Uterus (tissue), 4 donors: ENCODE measurements around the gene ZNF138. TPM values are rescaled to one million over a fixed set of nuclear protein-coding genes. Genes with fewer than 3 reads are reported as not detected.
"Not testable (repeated sequence)": the region's sequence is repeated elsewhere in the genome, so short reads cannot be mapped to it uniquely, and the experiment has no call there.

Experiments used
- DNase-seq, 2 donors: peaks; one replicate each; pipeline ENCODE4 v3.0.0-alpha.2; 2019 to 2020
- H3K27ac ChIP-seq, 2 donors: fragments of 200-600 bp; sonication (generic); 1 replicate in 1 of 2; 2 replicates in 1 of 2; pipeline ENCODE4 v1.5.1; 2016 to 2018
- H3K27me3 ChIP-seq, 2 donors: fragments of 200-600 bp; sonication (generic); one replicate each; pipeline ENCODE4 v1.5.1; 2018 to 2019; ENCODE audit warnings: control low read depth in 1 of 2
- H3K36me3 ChIP-seq, 2 donors: fragments of 200-600 bp; sonication (generic); one replicate each; pipeline ENCODE4 v1.5.1; 2019; ENCODE audit warnings: control low read depth in 1 of 2
- H3K4me1 ChIP-seq, 2 donors: fragments of 200-600 bp; sonication (generic); one replicate each; pipeline ENCODE4 v1.5.1; 2018 to 2019; ENCODE audit warnings: control low read depth in 1 of 2
- H3K4me3 ChIP-seq, 2 donors: fragments of 200-600 bp; sonication (generic); 1 replicate in 1 of 2; 2 replicates in 1 of 2; pipeline ENCODE4 v1.5.1; 2018 to 2019; ENCODE audit warnings: mild to moderate bottlenecking in 1 of 2
- H3K9me3 ChIP-seq, 2 donors: fragments of 200-600 bp; sonication (generic); one replicate each; pipeline ENCODE4 v1.5.1; 2019; ENCODE audit warnings: control low read depth in 1 of 2
- CTCF ChIP-seq, 4 experiments: fragments of 200-600 bp in 2 of 4; fragments of 450-650 bp in 2 of 4; sonication (generic) in 2 of 4; IDR thresholded peaks; one replicate each; pipeline ENCODE4 v1.5.1; 2016 to 2019; ENCODE audit warnings: antibody characterized with exemption in 4 of 4, mild to moderate bottlenecking in 2 of 4, moderate library complexity in 1 of 4
- POLR2A ChIP-seq, 2 donors: fragments of 450-650 bp; IDR thresholded peaks; one replicate each; pipeline ENCODE4 v1.6.1; 2016; ENCODE audit warnings: antibody characterized with exemption in 2 of 2, mild to moderate bottlenecking in 1 of 2, moderate library complexity in 1 of 2
- intact Hi-C: fragments of 100-400 bp; cut with DNase I; formaldehyde crosslinking; loops from one replicate; pipeline ENCODE4 v1.15.1; 2023; ENCODE audit warnings: low total_unique reads
- total RNA-seq, 4 donors: library from RNA; depleted of rRNA in 3 of 4; stranded (reverse); fragments of >200 nt in 3 of 4; gene quantifications; one replicate each; pipeline versions ENCODE4 v1.1.0 to v1.2.4, GENCODE V29; 2014 to 2023
- donor health status: DM: yes; HTN: yes; CAD: no.

The ZNF138 gene
- total RNA-seq, 4 donors from 2014 or later: 13.5 to 27.7 (median 15.2) TPM

- Histone ChIP-seq H3K9me3 (no peaks in the 10 kb centered on the region), H3K27me3 (no peaks in the 10 kb centered on the region), H3K36me3 (no peaks in the 10 kb centered on the region), H3K4me3 (no peak overlapping the region), H3K27ac (no peak overlapping the region), H3K4me1 (no peaks in the 10 kb centered on the region)
- TF ChIP-seq POLR2A (IDR thresholded peaks at IDR 0.05) (no peak), CTCF (IDR thresholded peaks at IDR 0.05) (no peak)
- no peak for DNase-seq
- intact Hi-C loops: no loop called here
These were observed 36.1 kb upstream of the ZNF138 start for GRCh38 chr7:64758151-64758550.

- DNase-seq: no peak
- Histone ChIP-seq H3K27ac (no peak overlapping the region), H3K9me3 (no peaks in the 10 kb centered on the region), H3K36me3 (no peaks in the 10 kb centered on the region), H3K4me3 (no peak overlapping the region), H3K4me1 (no peaks in the 10 kb centered on the region), H3K27me3 (no peaks in the 10 kb centered on the region)
- intact Hi-C loops: no loop called here
- TF ChIP-seq CTCF (IDR thresholded peaks at IDR 0.05) (no peak), POLR2A (IDR thresholded peaks at IDR 0.05) (no peak)
These were observed 25.4 kb upstream of the ZNF138 start for GRCh38 chr7:64768824-64769223.

- Histone ChIP-seq H3K27me3 (no peaks in the 10 kb centered on the region), H3K36me3 (no peaks in the 10 kb centered on the region), H3K4me3 (no peak overlapping the region), H3K27ac (no peak overlapping the region), H3K9me3 (no peaks in the 10 kb centered on the region), H3K4me1 (no peaks in the 10 kb centered on the region)
- TF ChIP-seq POLR2A (IDR thresholded peaks at IDR 0.05) (no peak), CTCF (IDR thresholded peaks at IDR 0.05) (no peak)
- DNase-seq: no peak
- intact Hi-C loops: no loop called here
These were observed 19.9 kb upstream of the ZNF138 start for GRCh38 chr7:64774204-64774842.

- H3K4me1 ChIP-seq: no peaks in the 10 kb centered on the region
- no peaks in the 10 kb centered on the region for H3K27me3 ChIP-seq
- H3K9me3 ChIP-seq: no peaks in the 10 kb centered on the region
- TF ChIP-seq CTCF (IDR thresholded peaks at IDR 0.05): no peak
- TF ChIP-seq POLR2A (IDR thresholded peaks at IDR 0.05): no peak
- H3K4me3 ChIP-seq: no peak overlapping the region
- H3K36me3 ChIP-seq: no peaks in the 10 kb centered on the region
- no peak for DNase-seq
- H3K27ac ChIP-seq: no peak overlapping the region
- intact Hi-C loops: no loop called here
These were observed 18.9 kb upstream of the ZNF138 start for GRCh38 chr7:64775289-64775688.

GRCh38 chr7:64784842-64785241, 9.4 kb upstream of the ZNF138 start:
- intact Hi-C loops, H3K4me1 ChIP-seq, H3K27ac ChIP-seq, DNase-seq, H3K27me3 ChIP-seq, H3K9me3 ChIP-seq, H3K36me3 ChIP-seq, H3K4me3 ChIP-seq: not testable (repeated sequence)

- intact Hi-C loops: no loop called here
- DNase-seq: no peak
- Histone ChIP-seq H3K9me3 (no peaks in the 10 kb centered on the region), H3K36me3 (no peaks in the 10 kb centered on the region), H3K4me1 (no peaks in the 10 kb centered on the region), H3K4me3 (no peak overlapping the region), H3K27ac (no peak overlapping the region), H3K27me3 (no peaks in the 10 kb centered on the region)
- no peak for TF ChIP-seq POLR2A (IDR thresholded peaks at IDR 0.05)
- no peak for TF ChIP-seq CTCF (IDR thresholded peaks at IDR 0.05)
These were observed 6.9 kb upstream of the ZNF138 start for GRCh38 chr7:64787295-64787694.

- H3K27me3 ChIP-seq, H3K4me1 ChIP-seq, intact Hi-C loops, H3K9me3 ChIP-seq, H3K27ac ChIP-seq, H3K4me3 ChIP-seq, H3K36me3 ChIP-seq, DNase-seq: not testable (repeated sequence)
These were observed 5.0 kb upstream of the ZNF138 start for GRCh38 chr7:64789241-64789640.
